Cerebellar nuclear complex (tissue), 1 donor: ENCODE data around the gene IDNK.

Source experiments
- DNase-seq, 2 experiments: peaks; one replicate each; lab custom pipeline; 2025; lab: John Stamatoyannopoulos, UW

IDNK gene

GRCh38 chr9:83633676-83634075 is 10.7 kb downstream of the IDNK start:
- DNase-seq, result no peak

DNA sequence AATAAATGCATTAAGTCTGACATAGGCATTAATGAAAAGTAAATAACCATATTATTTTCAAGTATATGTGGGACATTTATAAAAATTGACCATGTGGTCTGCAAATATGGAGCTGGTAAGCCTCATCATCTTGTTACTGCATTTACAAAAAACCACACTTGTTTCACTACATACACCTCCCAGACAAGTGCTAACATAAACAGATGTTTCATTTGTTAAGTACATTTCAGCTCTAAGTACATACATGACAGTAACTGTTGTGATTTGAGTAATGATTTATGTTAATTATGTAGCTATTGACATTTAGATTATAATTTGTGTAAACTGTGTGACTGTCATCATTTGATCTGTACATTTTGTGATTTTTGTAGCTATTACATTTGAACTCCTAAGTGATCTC is 13.9 kb downstream of the IDNK start:
- DNase-seq, result no peak

GRCh38 chr9:83637389-83637788 is 14.4 kb downstream of the IDNK start:
- DNase-seq, result no peak

GRCh38 chr9:83639266-83639665 is 16.3 kb downstream of the IDNK start:
- no peak for DNase-seq

DNA sequence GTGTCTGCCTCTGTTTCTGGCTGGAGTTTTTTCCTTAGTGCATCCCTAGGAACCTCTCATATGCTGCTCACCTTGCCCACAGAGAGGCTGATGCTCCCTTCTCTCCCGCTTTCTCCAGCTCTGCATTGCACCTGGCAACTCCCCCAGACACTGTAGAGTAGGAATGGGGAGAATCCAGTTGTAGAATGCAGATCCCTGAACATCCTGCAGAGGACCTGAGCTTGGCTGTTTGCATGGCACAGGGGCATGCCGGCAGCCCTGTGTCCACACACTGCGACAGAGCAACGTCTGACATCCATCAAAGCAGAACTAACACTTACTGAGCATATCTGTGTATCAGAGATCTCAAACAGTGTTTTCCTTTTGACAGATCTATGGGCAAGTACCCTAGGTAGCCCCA is 19.9 kb downstream of the IDNK start:
- DNase-seq, result no peak

GRCh38 chr9:83646500-83647239 is 23.7 kb downstream of the IDNK start:
- DNase-seq, result no peak

DNA sequence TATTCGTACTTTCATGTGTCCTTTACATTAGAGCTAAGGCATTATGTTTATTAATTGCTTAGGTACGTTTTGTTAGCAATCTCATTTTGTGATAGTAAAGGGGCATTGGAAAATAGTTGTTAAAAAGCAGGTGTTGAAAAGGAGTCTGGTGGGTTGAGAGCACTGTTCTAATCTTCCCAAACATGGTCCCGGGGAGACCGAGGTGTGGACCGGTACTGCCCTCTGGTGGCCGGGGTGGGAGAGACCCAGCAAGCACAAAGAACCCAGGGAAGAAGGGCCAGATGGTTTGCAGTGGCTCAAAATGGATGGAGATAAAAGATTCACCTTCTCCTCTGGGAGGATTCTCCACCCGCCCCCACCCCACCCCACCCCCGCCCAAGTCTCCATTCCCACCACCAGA is 26.1 kb downstream of the IDNK start:
- DNase-seq, result no peak

DNA sequence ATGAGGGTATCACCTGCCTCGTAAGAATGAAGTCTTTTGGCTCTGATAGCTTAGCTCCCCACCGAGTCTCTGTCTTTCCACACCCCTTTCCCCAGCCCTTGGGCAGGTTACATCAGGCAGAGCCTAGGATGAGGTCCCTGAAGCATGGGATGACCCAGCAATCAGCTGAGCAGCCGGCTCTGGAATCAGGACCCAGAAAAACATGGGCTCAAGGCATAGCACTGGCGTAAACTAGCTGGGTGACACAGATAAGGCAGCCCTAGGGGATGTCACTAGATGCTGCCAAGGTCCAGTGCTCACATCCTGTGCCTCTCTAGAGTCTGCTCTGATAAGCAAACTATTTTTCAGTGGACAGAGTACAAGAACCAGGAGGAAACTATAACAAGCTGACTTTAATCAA is 26.6 kb downstream of the IDNK start:
- DNase-seq, result no peak

DNA sequence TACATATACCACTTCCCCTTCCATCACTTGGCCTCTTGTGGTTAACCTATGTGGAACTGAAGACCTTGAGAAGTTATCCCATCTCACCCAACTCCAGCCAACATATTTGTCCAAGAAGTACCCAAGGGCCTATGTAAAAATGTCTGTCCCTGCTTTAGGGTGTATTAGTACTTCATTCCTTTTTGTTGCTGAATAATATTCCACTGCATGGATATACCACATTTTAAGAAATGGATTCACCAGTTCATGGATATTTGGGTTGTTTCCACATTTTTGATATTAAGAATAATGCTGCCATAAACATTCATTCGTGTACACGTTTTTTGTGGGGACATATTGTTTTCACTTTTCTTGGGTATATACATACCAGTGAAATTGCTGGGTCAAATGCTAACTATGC is 28.6 kb downstream of the IDNK start:
- DNase-seq, result no peak

GRCh38 chr9:83652433-83652832 is 29.5 kb downstream of the IDNK start:
- no peak for DNase-seq

- DNase-seq, result no peak
These were observed 32.5 kb downstream of the IDNK start for GRCh38 chr9:83655433-83655832.

DNA sequence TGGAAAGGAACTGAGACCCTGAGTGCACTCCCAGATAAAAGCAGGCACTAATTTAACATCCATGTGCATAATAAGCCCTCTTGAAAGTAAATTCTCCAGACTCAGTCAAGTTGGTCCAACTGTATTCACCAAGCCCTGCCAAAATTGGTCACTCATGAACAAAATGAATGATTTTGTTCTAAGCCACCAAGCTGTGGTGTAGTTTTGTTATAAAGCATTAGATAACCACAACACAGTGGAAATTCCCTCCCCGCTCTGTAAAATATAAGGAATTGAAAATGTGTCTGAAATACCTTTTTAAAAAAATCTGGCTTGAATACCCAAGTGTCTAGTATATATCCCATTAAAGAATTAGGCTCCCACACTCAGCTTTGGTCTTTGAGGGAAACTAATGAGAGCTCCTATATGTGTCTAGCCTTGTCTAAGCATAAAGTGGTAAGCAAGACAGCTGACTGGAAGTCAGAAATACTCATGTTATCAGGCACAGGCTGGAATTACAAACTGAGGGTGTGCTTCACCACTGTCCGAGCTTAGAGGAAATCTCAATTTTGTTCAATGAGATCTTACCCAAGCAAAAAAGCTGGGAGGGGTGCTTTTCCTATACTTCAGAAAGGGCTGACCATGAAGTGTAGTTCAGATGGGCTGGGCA is 33.2 kb downstream of the IDNK start:
- no peak for DNase-seq

GRCh38 chr9:83656952-83657351 is 34.0 kb downstream of the IDNK start:
- DNase-seq, result no peak

DNA sequence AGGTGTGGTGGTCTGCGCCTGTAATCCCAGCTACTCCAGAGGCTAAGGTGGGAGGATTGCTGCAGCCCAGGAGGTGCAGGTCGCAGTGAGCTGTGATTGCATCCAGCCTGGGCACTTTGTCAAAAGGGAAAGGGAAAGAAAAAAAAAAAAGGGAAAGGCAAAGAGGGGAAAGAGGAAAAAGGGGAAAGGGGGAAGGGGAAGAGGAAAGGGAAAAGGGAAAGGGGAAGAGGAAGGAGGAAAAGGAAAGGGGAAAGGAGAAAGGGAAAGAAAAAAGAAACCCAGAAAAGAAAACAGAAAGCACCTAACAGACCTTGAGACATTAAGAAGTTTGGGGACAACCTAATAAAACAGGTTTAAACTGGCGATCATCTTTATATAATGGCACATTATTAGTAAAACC is 40.0 kb downstream of the IDNK start:
- no peak for DNase-seq

DNA sequence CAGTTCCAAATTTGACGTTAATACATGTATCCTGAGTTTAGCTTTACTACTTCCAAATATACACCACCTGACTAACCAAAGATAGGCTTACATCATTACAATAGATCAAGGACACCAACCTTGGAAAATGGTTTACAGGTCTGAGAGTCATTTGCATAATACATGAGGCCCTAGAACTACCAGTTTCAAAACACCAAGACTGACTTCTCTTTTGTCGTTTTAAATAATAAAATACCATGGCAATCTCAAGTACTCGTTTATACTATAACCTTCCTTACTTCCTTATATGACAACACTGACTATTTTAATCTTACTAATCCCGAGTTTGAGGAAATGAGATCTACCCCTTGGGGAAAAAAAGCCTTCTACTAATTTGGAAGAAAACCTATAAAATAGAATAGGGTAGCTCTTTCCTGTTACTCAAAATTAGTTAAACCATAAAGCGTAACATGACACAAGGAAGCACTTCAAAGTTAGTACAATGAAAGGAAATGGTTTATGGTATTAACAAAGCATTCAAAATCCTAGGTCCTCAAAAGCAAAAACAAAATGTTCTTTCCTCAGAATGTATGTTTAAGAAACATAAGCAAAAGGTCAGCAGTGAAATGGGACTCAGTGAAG is 42.7 kb downstream of the IDNK start:
- DNase-seq, result no peak

- no peak for DNase-seq
These were observed 46.1 kb downstream of the IDNK start for GRCh38 chr9:83669067-83669466.

DNA sequence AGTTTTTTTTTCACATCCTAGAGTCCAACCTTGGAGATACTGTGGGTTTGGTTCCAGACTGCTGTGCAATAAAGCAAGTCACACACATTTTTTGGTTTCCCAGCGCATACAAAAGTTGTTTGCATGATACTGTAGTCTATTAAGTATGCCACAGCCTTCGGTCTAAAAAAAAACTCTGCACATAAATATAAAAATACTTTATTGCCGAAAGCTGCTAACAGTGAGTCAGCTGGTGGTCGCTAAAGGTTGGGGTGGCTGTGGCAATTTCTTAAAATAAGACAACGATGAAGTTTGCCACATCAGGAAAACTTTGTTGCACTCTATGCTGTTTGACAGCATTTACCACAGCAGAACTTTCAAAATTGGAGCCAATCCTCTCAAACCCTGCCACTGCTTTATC is 47.4 kb downstream of the IDNK start:
- no peak for DNase-seq

- DNase-seq, result no peak
These were observed 48.5 kb downstream of the IDNK start for GRCh38 chr9:83671451-83671850.

DNA sequence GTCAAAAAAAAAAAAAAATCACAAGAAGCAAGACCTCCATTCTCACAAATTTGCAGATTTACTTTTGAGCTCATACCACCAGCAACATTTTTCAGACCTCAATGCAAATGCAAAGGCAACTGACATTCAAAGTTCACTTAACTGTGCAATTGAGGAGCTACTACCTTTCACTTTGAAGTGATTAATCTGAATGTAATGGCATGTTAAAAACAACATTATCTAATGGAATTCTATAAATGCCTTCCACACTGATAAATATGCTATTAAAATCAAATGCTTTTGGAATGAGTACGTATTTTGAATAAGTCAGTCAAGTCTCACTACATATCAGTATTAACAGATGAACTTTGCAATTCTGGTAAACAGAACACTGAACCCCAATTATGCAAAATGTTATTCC is 52.5 kb downstream of the IDNK start:
- no peak for DNase-seq

GRCh38 chr9:83677596-83677995 is 54.7 kb downstream of the IDNK start:
- DNase-seq, result no peak

DNA sequence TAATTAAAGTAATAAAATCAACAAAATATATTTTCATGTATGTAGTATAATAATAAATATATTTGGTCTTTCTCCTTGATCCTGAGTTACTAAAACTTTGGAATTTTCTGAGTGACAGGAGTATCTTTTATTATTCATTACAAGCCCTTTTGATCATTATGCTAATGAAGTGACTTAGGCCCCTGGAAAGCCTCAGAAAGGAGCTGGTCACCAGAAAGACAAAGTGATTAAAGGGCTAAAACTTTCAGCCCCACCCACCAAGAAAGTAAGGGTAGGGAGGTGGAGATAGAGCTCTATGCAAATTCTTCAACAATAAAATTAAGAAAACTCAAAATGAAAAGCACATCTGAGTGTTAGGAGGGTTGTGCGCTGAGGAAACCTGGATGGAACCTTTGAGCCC is 57.3 kb downstream of the IDNK start:
- no peak for DNase-seq

DNA sequence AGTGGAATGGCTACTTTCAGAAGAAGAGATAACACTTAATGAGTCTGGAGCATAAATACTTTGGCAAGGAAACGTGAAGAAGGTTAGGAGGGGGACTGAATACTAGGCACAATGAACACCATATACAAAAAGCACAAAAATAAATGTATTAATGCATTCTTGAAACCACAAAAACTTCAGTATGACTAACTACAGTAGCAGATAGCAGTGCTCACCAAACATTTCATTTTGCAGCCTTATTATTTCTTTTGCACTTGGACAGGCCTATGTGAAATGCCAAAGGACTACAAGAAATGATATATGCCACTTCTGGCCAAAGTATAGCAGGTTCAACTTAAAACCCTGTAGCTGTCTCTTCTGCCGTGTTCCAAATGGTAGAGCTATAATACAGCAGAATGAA is 58.5 kb downstream of the IDNK start:
- no peak for DNase-seq

DNA sequence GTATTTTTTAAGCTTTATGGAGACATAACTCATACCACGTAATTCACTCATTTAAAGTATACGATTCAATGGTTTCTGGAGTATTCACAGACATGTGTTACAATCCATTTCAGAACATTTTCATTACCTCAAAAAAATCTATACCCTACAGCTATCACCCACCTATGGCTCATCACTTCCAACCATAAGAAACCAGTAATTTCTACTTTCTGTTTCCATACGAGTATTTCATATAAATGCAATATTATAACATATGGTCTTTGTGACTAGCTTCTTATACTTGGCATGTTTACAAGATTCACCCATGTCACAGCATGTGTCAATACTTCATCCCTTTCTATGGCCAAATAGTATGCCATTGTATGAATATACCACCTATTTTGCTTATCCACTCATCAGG is 66.0 kb downstream of the IDNK start:
- DNase-seq, result no peak

DNA sequence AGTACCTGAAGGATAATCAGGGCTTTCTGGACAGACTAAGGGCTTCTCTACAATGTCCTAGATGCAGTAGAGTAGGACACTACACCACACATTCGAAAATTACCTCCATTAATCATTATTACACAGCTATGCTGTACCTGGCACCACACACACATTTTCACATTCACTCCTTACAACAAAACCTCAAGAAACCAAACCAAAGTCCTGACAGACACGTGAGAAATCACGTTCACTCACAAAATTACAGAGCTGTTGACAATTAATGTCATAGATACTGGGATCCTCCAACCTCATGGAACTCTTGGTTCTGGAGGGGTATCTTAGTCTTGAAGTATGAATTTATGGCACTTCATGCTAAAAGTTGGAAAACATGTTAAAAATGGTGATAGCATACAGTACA is 68.5 kb downstream of the IDNK start:
- DNase-seq, result no peak
